ENCODE measurements around the gene P2RY12.

The P2RY12 gene

DNA sequence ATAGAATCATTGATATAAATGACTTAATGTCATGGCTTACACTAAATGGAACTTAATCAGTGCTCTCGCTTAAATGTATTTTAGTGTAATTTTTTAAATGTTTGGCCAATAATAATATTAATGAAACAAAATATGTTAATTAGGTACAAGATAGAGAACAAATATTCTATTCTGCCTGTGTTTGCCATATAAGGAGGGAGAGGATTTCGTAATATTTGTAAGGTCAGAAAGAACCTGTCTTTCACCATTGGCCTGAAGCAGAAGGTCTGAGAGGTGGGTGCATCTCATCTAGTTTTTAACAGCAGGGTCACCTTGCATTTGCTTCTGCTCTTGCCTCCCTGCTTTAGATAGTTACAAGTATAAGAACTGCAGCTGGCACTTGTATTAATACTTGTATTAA lies 70.4 kb downstream of the P2RY12 start:
- no peak overlapping the region for H3K4me3 ChIP-seq (ENCODE audit: control insufficient read depth, low read depth, low read length)
- DNase-seq (ENCODE audit: low read depth): no peak
- no peak for TF ChIP-seq CTCF (IDR thresholded peaks at IDR 0.05; ENCODE audit: control insufficient read depth, insufficient read depth, low read depth, low read length, missing control alignments)

DNA sequence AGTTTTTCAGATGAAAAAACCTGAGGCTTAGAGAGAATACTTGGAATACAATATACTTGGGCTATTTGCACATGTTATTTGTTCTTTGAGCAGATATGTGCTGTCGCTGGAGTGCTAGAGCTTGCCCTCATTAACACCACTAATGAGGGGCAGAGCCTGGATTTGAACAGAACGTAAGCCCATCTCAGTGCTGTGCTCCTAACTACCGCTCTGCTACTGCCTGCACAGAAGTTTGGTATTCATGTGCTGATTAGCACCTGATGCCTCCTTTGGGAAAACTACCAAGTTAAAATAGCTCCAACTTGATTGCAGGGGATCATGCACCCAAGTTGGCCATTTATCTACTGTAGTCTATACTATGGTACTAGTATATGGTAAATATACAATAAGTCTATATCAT lies 71.6 kb downstream of the P2RY12 start:
- H3K4me3 ChIP-seq (ENCODE audit: control insufficient read depth, low read depth, low read length): no peak overlapping the region
- TF ChIP-seq CTCF (IDR thresholded peaks at IDR 0.05; ENCODE audit: control insufficient read depth, insufficient read depth, low read depth, low read length, missing control alignments): no peak
- no peak for DNase-seq (ENCODE audit: low read depth)

- H3K4me3 ChIP-seq (ENCODE audit: control insufficient read depth, low read depth, low read length): no peak overlapping the region
- DNase-seq (ENCODE audit: low read depth): no peak
- no peak for TF ChIP-seq CTCF (IDR thresholded peaks at IDR 0.05; ENCODE audit: control insufficient read depth, insufficient read depth, low read depth, low read length, missing control alignments)
These were observed 75.0 kb downstream of the P2RY12 start for GRCh38 chr3:151309566-151309965.

- DNase-seq (ENCODE audit: low read depth): no peak
- H3K4me3 ChIP-seq (ENCODE audit: control insufficient read depth, low read depth, low read length): no peak overlapping the region
- TF ChIP-seq CTCF (IDR thresholded peaks at IDR 0.05; ENCODE audit: control insufficient read depth, insufficient read depth, low read depth, low read length, missing control alignments): no peak
These were observed 76.7 kb downstream of the P2RY12 start for GRCh38 chr3:151307583-151308488.

GRCh38 chr3:151307131-151307530 lies 77.4 kb downstream of the P2RY12 start:
- no peak for DNase-seq (ENCODE audit: low read depth)
- no peak for TF ChIP-seq CTCF (IDR thresholded peaks at IDR 0.05; ENCODE audit: control insufficient read depth, insufficient read depth, low read depth, low read length, missing control alignments)
- no peak overlapping the region for H3K4me3 ChIP-seq (ENCODE audit: control insufficient read depth, low read depth, low read length)

- H3K4me3 ChIP-seq (ENCODE audit: control insufficient read depth, low read depth, low read length): no peak overlapping the region
These were observed 78.3 kb downstream of the P2RY12 start for GRCh38 chr3:151306168-151306810.

More at GRCh38 chr3:151306168-151306810, 78.3 kb downstream of the P2RY12 start:
- no peak for DNase-seq (ENCODE audit: low read depth)
- no peak for TF ChIP-seq CTCF (IDR thresholded peaks at IDR 0.05; ENCODE audit: control insufficient read depth, insufficient read depth, low read depth, low read length, missing control alignments)
